ENCODE data around the gene SPDEF. TPM values are rescaled to one million over a fixed set of nuclear protein-coding genes. Genes with fewer than 3 reads are reported as not detected.
A peak's percentile ranks its signal among the peaks of the same experiment; 100 is the strongest.

The SPDEF gene
- total RNA-seq, 1 donor from 2014 or later: 0.12 TPM

DNA sequence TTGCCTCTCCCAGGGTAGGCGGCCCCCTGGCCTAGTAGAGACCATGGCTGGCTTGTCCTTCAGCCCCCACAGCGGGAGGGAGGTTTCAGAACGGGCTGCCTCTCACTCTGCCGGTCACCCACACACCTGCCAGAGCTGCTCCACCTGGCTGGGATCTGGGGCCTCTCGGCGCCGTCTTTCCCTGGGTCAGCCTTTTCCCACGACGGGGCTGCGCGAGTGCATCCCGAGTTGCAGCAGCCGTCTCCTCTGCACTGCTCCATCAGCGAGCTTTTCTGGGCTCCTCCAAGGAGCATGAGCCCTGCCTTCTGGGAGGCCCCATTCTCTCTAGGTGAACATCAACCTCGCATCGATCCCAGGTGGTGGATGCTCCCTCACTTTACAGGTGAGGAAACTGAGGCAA is 15.9 kb upstream of the SPDEF start:
- Mint-ChIP-seq H3K27me3 (ENCODE audit: low read depth) (no peaks in the 10 kb centered on the region), H3K36me3 (ENCODE audit: low read depth) (no peaks in the 10 kb centered on the region), H3K9me3 (no peaks in the 10 kb centered on the region), H3K27ac (ENCODE audit: unreplicated experiment) (no peak overlapping the region), H3K4me1 (no peaks in the 10 kb centered on the region), H3K4me3 (no peak overlapping the region)
- TF ChIP-seq CTCF (conservative IDR thresholded peaks at IDR 0.05): no peak
- DNase-seq (ENCODE audit: low read depth, low spot score): no peak

- Mint-ChIP-seq H3K36me3 (ENCODE audit: low read depth) (no peaks in the 10 kb centered on the region), H3K4me1 (no peaks in the 10 kb centered on the region), H3K27me3 (ENCODE audit: low read depth) (no peaks in the 10 kb centered on the region), H3K9me3 (no peaks in the 10 kb centered on the region), H3K4me3 (no peak overlapping the region), H3K27ac (ENCODE audit: unreplicated experiment) (no peak overlapping the region)
- no peak for DNase-seq (ENCODE audit: low read depth, low spot score)
- no peak for TF ChIP-seq CTCF (conservative IDR thresholded peaks at IDR 0.05)
Observed at GRCh38 chr6:34571388-34571787, 15.3 kb upstream of the SPDEF start.

DNA sequence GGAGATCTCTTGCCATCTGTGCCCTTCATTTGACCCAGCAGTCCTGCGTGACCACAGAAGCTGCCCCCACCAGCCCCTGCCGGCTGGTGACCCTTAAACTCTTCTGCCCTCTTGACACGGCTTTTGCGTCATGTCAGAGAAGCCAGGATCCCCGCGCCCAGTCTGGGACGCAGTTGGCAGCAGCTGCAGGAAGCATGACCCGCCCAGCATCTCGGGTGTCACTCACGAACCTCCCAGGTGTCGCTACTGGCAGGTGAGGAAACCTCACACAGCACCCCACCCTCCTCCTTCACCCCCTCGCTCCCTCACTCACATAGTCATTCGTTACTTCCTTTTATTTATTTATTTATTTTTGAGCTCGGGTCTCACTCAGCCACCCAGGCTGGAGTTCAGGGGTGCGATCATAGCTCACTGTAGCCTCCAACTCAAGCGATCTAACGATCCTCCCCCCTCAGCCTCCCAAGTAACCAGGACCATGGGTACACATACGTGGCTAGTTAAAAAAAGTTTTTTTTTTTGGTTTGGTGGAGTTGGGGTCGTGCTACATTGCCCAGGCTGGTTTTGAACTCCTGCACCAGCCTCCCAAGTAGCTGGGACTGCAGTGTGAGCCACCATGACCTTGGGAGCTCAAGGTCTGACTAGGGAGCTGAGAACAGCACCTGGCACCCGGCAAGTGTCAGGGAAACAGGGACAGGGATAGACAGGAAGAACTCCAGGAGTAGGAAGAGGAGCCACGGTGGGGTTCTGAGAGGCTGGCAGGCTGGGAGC is 14.1 kb upstream of the SPDEF start:
- peaks cover 6% of the 10 kb centered on the region for H3K4me1 Mint-ChIP-seq
- DNase-seq (ENCODE audit: low read depth, low spot score): no peak
- H3K4me3 Mint-ChIP-seq: no peak overlapping the region
- H3K9me3 Mint-ChIP-seq: no peaks in the 10 kb centered on the region
- H3K27me3 Mint-ChIP-seq (ENCODE audit: low read depth): no peaks in the 10 kb centered on the region
- TF ChIP-seq CTCF (conservative IDR thresholded peaks at IDR 0.05): no peak
- no peaks in the 10 kb centered on the region for H3K36me3 Mint-ChIP-seq (ENCODE audit: low read depth)
- peak overlapping the region; percentile 45 for H3K27ac Mint-ChIP-seq (ENCODE audit: unreplicated experiment)

DNA sequence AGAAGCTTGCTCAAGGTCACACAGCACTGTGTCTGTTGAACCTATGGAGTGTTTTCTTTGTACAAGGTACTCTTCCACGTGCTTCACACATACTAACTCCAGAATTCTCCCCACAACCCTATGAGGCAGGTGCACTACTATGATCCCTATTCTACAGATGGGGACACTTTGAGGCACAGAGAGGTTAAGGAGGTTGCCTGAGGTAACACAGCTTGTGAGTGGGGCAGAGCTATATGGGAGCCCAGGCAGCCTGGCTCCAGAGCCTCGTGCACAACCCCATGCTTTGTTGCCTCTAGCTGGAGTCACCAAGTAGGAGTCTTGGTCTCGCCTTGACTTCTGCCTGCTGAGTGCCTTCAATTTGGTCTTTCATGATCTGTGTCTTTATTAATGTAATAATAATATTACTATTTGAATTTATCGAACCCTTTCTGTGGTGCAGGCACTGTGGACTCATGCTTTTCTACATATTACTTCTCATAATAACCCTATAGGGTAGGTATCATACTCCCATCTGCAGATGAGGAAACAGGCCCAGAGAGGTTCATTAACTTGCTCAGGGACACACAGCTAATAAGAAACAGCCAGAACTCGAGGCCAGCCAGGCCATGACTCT is 13.3 kb upstream of the SPDEF start:
- DNase-seq (ENCODE audit: low read depth, low spot score): no peak
- H3K36me3 Mint-ChIP-seq (ENCODE audit: low read depth): no peaks in the 10 kb centered on the region
- no peak for TF ChIP-seq CTCF (conservative IDR thresholded peaks at IDR 0.05)
- peaks cover 6% of the 10 kb centered on the region for H3K4me1 Mint-ChIP-seq
- no peaks in the 10 kb centered on the region for H3K27me3 Mint-ChIP-seq (ENCODE audit: low read depth)
- no peak overlapping the region for H3K27ac Mint-ChIP-seq (ENCODE audit: unreplicated experiment)
- no peaks in the 10 kb centered on the region for H3K9me3 Mint-ChIP-seq
- no peak overlapping the region for H3K4me3 Mint-ChIP-seq

DNA sequence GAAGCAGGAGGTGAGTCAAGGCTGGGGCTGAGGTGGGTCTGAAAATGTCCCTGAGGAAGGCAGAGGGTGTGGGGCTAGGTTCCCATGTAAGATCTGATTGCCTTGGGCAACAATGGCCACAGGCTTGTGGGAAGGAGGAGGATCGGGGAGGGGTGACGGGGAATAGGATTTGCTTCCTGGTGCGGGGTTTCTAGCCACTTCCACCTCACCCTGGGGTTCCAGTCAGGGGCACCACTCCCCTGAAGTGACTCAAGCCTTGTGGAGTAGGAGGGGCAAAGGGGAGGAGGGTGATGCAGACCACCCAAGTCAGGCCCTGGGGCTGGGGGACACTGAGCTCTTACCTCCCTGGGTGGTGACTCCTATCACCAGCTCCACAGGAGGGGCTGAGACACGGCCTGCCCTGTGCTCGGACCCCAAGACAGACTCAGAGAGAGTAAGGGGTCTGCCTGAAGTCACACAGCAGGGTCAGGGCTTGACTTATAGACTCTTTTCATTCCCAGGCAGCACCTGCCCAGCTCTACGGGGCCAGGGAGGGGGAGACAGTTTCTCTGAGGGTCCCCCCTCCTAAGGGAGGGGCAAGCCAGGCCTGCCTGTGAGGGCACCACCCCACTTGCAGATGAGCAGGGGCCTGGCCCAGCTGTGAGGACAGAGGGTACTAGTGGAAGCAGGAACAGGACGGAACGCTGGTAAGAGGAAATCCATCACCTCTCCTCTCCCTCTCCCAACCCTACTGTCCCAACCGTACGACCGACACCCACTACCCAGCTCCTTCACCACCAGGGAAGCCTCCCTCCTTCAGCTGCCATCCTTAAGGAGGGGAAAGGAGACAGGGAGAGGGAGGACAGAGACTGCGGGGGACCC is 12.4 kb upstream of the SPDEF start:
- Mint-ChIP-seq H3K27ac (ENCODE audit: unreplicated experiment) (no peak overlapping the region), H3K27me3 (ENCODE audit: low read depth) (no peaks in the 10 kb centered on the region), H3K36me3 (ENCODE audit: low read depth) (no peaks in the 10 kb centered on the region), H3K9me3 (no peaks in the 10 kb centered on the region), H3K4me1 (peaks cover 6% of the 10 kb centered on the region), H3K4me3 (peak overlapping the region; percentile 46)
- TF ChIP-seq CTCF (conservative IDR thresholded peaks at IDR 0.05): no peak
- DNase-seq (ENCODE audit: low read depth, low spot score): no peak
